Stimulated activated naive CD8-positive, alpha-beta T cell treated with anti-CD3 and anti-CD28 coated beads, Interleukin-15, Interleukin-2, amounts not matched to agents 100 ng/mL and 50 ng/mL, for 24 hours (primary cell): ENCODE measurements around the gene PRR9.
"Not testable (repeated sequence)": the region's sequence is repeated elsewhere in the genome, so short reads cannot be mapped to it uniquely, and the experiment has no call there.

Source experiments
- H3K27ac Mint-ChIP-seq: one replicate; pipeline ENCODE4 v1.8.0; 2021; ENCODE audit warnings: mild to moderate bottlenecking, mixed read lengths
- H3K27me3 Mint-ChIP-seq: one replicate; pipeline ENCODE4 v1.8.0; 2021; ENCODE audit warnings: mixed read lengths
- H3K36me3 Mint-ChIP-seq: one replicate; pipeline ENCODE4 v1.8.0; 2021; ENCODE audit warnings: low read depth, mixed read lengths
- H3K4me1 Mint-ChIP-seq: one replicate; pipeline ENCODE4 v1.8.0; 2021; ENCODE audit warnings: low read depth, mixed read lengths
- H3K4me3 Mint-ChIP-seq: one replicate; pipeline ENCODE4 v1.8.0; 2021; ENCODE audit warnings: mild to moderate bottlenecking, mixed read lengths
- H3K9me3 Mint-ChIP-seq: one replicate; pipeline ENCODE4 v1.8.0; 2021; ENCODE audit warnings: mixed read lengths

PRR9 gene

DNA sequence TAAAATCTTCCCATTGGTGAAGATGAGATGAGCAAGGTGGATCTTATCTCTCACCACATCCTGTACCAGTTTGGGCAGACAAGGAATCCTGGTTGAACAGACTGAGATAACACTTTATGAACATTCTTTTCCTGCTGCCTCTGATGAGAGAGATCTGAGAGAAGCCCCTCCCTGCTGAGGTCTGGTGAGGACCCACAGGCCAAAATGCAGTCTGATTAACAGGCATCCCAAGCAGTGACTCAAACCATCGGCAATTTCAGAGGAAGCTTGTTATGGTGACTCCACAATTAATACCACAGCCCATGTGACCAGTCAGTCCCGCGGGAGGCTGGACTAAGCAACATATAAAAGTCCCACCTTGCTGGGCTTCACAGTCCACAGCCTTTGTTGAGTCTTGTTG is at the start of gene PRR9:
Gene PRR9, plus strand, starts transcription at position 373 of the 400 bp plus-strand sequence. CDS start 561 bp downstream, outside the sequence.
- no peaks in the 10 kb centered on the region for H3K9me3 Mint-ChIP-seq
- no peak within 1 kb of the TSS for H3K4me3 Mint-ChIP-seq
- peaks cover 15% of the 10 kb centered on the region for H3K27me3 Mint-ChIP-seq
- H3K4me1 Mint-ChIP-seq = no peaks in the 10 kb centered on the region
- no peaks in the 10 kb centered on the region for H3K36me3 Mint-ChIP-seq
- H3K27ac Mint-ChIP-seq = no peak within 1 kb of the TSS

DNA sequence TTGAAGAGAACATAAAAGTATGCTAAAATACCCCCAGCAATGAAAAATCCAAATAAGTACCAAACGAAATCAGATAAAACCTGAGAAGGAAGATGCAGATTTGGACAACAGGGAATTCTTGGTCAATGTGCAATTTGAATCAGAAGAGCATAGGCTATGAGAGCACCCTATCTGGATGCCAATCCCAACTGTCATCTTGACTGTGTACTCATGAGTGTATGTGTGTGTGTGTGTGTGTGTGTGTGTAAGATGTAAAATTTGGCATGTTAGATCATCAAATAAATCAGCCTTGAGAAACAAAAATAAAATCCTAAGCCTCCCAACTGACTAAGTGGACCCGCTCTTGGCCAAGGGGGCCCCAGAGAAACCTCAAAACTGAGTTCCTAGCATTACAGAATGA is 48.7 kb upstream of the PRR9 start:
- Mint-ChIP-seq H3K4me3 (no peak overlapping the region), H3K4me1 (no peaks in the 10 kb centered on the region), H3K9me3 (no peaks in the 10 kb centered on the region), H3K36me3 (no peaks in the 10 kb centered on the region), H3K27me3 (peaks cover 44% of the 10 kb centered on the region), H3K27ac (no peak overlapping the region)

DNA sequence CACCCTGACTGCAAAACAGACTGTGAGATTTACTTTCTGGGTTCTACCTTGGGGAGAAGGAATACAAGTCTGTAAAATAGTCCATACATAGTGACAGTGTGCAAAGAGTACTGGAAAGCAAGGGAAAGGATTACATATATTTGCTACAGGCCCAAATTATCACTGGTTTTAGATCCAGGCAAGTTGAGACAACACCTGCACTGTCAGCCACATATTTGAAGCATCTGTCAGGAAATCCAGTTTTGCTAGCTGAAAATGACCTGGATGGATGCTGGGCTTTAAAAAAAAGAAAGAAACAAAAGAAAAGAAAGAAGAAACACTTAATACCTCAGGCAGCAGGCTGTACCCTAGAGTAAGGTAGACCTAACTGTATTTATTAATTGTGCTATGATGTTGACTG is 42.8 kb upstream of the PRR9 start:
- Mint-ChIP-seq H3K27ac (no peak overlapping the region), H3K27me3 (peaks cover 46% of the 10 kb centered on the region), H3K9me3 (no peaks in the 10 kb centered on the region), H3K36me3 (no peaks in the 10 kb centered on the region), H3K4me3 (no peak overlapping the region), H3K4me1 (no peaks in the 10 kb centered on the region)

DNA sequence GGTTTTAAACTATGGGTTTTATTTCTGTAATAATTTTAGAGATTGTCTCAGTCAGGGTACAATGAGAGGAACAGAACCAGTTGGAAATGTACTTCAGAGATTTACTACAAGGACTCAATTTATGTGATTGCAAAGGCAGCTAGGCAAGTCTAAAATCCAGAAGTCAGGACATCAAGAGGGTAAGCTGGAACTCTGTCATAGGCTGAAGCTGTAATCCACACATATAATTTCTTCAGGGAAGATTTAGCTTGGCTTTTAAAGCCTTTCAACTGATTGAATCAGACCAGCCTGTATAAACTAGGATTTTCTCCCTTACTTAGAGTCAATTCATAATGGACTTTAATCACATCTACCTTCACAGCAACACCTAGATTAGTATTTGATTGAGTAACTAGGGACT is 38.5 kb upstream of the PRR9 start:
- Mint-ChIP-seq H3K27me3 (peaks cover 28% of the 10 kb centered on the region), H3K4me1 (no peaks in the 10 kb centered on the region), H3K27ac (no peak overlapping the region), H3K36me3 (no peaks in the 10 kb centered on the region), H3K4me3 (no peak overlapping the region), H3K9me3 (no peaks in the 10 kb centered on the region)

DNA sequence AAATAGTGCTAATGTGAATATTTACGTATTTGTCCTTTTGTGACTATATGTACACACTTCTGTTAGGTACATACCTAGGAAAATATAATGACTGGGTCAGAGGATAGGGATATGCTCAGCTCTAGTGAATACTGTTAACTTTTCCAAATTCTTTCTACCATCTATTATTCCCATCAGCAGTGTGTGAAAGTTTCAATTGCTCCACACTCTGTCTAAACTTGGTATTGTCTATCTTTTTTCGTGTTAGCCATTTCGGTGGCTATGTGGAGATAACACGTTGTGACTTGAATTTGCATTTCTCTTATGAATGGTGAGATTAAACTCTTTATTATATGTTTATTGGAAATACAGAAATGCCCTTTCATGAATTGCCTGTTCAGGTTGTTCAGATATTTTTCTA is 36.8 kb upstream of the PRR9 start:
- Mint-ChIP-seq H3K36me3 (no peaks in the 10 kb centered on the region), H3K4me1 (no peaks in the 10 kb centered on the region), H3K27me3 (peaks cover 44% of the 10 kb centered on the region), H3K27ac (no peak overlapping the region), H3K9me3 (no peaks in the 10 kb centered on the region), H3K4me3 (no peak overlapping the region)

DNA sequence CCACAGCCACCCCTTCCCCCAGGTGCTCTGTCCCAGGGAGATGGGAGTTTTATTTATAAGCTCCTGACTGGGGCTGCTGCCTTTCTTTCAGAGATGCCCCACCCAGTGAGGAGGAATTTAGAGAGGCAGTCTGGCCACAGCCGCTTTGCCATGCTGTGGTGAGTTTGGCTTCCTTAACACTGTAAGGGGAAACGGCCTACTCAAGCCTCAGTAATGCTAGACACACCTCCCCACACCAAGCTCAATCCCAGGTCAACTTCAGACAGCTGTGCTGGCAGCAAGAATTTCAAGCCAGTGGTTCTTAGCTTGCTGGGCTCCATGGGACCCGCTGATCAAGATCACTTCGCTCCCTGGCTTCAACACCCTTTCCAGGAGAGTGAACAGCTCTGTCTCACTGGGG is 29.1 kb upstream of the PRR9 start:
- not testable (repeated sequence) for H3K27ac Mint-ChIP-seq, H3K36me3 Mint-ChIP-seq, H3K9me3 Mint-ChIP-seq, H3K4me3 Mint-ChIP-seq, H3K4me1 Mint-ChIP-seq
- peaks cover 57% of the 10 kb centered on the region for H3K27me3 Mint-ChIP-seq

DNA sequence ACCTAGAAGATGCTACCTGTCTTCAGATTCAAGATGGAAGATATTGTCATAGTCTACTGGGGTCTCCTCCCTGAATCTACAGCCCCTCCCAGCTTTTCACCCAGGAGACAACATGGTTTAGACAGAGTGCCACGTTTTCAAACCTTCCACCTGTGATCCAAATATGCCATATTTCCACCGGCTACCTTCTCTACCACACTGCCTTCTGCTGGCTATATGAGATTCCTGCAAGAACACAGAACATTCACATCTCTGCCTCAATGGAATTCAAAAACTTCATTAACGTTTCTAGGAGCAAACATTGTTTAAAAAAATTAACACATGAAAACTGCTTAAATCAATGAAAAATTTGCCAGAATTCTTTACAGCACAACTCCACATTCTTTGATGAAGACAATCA is 27.0 kb upstream of the PRR9 start:
- H3K27me3 Mint-ChIP-seq = peaks cover 53% of the 10 kb centered on the region
- peaks cover 4% of the 10 kb centered on the region for H3K9me3 Mint-ChIP-seq

GRCh38 chr1:153192697-153193096 is 24.7 kb upstream of the PRR9 start:
- H3K4me3 Mint-ChIP-seq = no peak overlapping the region
- H3K27ac Mint-ChIP-seq = no peak overlapping the region
- no peaks in the 10 kb centered on the region for H3K9me3 Mint-ChIP-seq
- H3K36me3 Mint-ChIP-seq = no peaks in the 10 kb centered on the region
- peaks cover 43% of the 10 kb centered on the region for H3K27me3 Mint-ChIP-seq
- H3K4me1 Mint-ChIP-seq = no peaks in the 10 kb centered on the region

More for the DNA sequence above, 27.0 kb upstream of the PRR9 start:
- H3K4me3 Mint-ChIP-seq = no peak overlapping the region
- no peaks in the 10 kb centered on the region for H3K36me3 Mint-ChIP-seq
- H3K27ac Mint-ChIP-seq = no peak overlapping the region
- H3K4me1 Mint-ChIP-seq = no peaks in the 10 kb centered on the region

DNA sequence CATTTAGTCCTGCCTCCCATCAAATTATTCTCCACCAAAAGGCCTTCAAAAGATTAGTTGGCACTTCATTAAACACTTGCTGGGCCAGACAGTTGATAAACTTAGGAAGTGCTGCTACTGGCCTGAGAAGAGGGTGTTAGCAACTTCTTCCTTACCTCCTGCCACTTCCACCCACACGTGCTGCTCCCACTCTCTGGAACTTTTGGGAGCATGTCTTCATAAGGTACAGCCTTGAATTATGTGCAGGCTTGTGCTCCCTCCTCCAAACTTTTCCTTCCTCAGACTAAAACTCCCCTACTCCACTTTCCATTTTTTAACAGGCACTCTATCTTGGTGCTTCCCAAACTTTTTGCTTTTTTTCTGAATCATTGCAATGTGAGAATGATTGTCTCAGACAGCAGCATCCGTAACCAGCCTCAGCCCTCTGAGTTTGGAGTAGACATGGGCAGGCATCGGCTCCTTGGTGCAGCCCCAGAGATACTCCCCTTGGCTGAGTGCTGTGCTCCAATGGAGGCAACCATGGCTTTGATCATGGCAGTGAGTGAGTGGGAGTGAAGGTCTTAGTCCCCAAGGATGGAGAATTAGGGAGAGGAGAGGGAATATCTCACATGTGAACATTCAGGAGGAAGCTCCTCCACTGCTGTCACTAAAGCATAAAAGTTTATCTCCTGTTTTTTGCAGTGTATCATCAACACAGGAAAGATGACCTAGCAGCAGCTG is 22.9 kb upstream of the PRR9 start:
- H3K4me3 Mint-ChIP-seq = no peak overlapping the region
- peaks cover 56% of the 10 kb centered on the region for H3K27me3 Mint-ChIP-seq

DNA sequence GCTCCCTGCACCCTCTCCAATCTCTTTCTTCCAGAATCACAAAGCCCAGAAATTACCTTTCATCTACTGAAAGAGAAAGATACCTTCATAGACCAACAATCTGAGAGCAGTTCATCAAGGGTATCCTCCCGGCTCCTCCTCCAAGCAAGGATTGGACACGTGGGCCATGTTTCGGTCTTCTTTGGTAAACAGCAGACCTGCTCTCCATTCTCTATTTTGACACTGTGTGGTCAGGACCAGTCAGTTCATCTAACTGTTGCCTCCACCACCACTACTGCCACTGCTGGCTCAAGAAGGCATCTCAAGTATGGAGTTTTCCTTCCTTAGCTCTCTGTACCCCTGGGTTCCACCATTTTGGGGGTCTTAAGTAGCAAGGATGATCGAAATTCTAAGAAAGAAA is 22.2 kb upstream of the PRR9 start:
- Mint-ChIP-seq H3K9me3 (no peaks in the 10 kb centered on the region), H3K27me3 (peaks cover 53% of the 10 kb centered on the region), H3K27ac (no peak overlapping the region), H3K4me1 (no peaks in the 10 kb centered on the region), H3K4me3 (no peak overlapping the region), H3K36me3 (no peaks in the 10 kb centered on the region)

More for the DNA sequence above, 22.9 kb upstream of the PRR9 start:
- H3K4me1 Mint-ChIP-seq = no peaks in the 10 kb centered on the region
- no peaks in the 10 kb centered on the region for H3K36me3 Mint-ChIP-seq
- no peaks in the 10 kb centered on the region for H3K9me3 Mint-ChIP-seq
- no peak overlapping the region for H3K27ac Mint-ChIP-seq

DNA sequence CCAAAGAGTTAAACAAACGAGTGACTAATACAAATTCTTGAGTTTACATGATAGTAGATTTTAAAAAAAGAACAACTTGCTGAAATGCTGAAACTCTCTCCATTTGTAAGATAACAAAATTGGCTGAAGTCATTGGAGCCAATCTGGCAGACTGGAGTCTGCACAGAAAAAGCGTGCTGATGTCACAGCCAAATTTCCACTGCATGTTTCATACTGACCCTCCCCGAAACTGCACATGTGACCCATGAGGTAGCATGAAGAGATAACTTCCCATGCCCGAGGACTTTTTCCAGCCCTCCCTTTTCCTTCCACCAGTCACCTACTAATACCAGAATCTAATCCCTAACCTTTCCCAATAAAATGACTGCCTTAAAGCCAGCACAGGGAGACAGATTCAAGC is 15.4 kb upstream of the PRR9 start:
- no peak overlapping the region for H3K27ac Mint-ChIP-seq
- H3K4me1 Mint-ChIP-seq = no peaks in the 10 kb centered on the region
- no peaks in the 10 kb centered on the region for H3K36me3 Mint-ChIP-seq
- no peaks in the 10 kb centered on the region for H3K9me3 Mint-ChIP-seq
- no peak overlapping the region for H3K4me3 Mint-ChIP-seq
- peaks cover 45% of the 10 kb centered on the region for H3K27me3 Mint-ChIP-seq

- H3K27ac Mint-ChIP-seq = no peak within 1 kb of the TSS
- H3K4me3 Mint-ChIP-seq = no peak within 1 kb of the TSS
- no peaks in the 10 kb centered on the region for H3K4me1 Mint-ChIP-seq
- H3K36me3 Mint-ChIP-seq = no peaks in the 10 kb centered on the region
- no peaks in the 10 kb centered on the region for H3K9me3 Mint-ChIP-seq
- H3K27me3 Mint-ChIP-seq = peaks cover 40% of the 10 kb centered on the region
Observed at GRCh38 chr1:153203130-153203529, 14.3 kb upstream of the PRR9 start, which contains the start of gene LELP1. Gene LELP1, plus strand, starts transcription at chr1:153203430. Its CDS starts 1,278 bp downstream, at chr1:153204708.

- no peaks in the 10 kb centered on the region for H3K9me3 Mint-ChIP-seq
- no peaks in the 10 kb centered on the region for H3K4me1 Mint-ChIP-seq
- no peak overlapping the region for H3K27ac Mint-ChIP-seq
- no peak overlapping the region for H3K4me3 Mint-ChIP-seq
- peaks cover 36% of the 10 kb centered on the region for H3K27me3 Mint-ChIP-seq
- H3K36me3 Mint-ChIP-seq = no peaks in the 10 kb centered on the region
Observed at GRCh38 chr1:153206631-153207030, 10.8 kb upstream of the PRR9 start.

DNA sequence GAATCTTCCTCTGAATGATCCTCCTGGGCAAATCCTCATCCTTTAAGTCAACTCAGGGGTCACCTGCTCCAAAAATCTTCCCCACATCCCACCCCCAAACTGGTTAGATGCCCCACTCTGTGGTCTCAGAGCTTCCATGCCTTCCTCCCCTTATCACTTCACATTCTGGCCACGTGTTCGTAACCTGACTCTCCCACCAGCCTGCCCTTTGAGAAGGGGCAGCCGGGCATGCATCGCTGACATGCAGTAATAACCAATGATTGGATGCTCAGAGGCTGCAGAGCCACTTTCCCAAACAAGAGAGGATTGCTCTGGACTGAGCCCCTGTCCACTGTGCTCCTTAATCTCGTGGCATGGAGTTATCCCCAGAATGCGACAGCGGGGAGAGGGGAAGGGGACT is 7.2 kb upstream of the PRR9 start:
- H3K4me3 Mint-ChIP-seq = no peak overlapping the region
- no peaks in the 10 kb centered on the region for H3K36me3 Mint-ChIP-seq
- H3K4me1 Mint-ChIP-seq = no peaks in the 10 kb centered on the region
- no peak overlapping the region for H3K27ac Mint-ChIP-seq
- H3K27me3 Mint-ChIP-seq = peaks cover 27% of the 10 kb centered on the region
- H3K9me3 Mint-ChIP-seq = no peaks in the 10 kb centered on the region

- H3K36me3 Mint-ChIP-seq = no peaks in the 10 kb centered on the region
- H3K4me1 Mint-ChIP-seq = no peaks in the 10 kb centered on the region
- peaks cover 22% of the 10 kb centered on the region for H3K27me3 Mint-ChIP-seq
- H3K27ac Mint-ChIP-seq = no peak overlapping the region
- no peaks in the 10 kb centered on the region for H3K9me3 Mint-ChIP-seq
- no peak overlapping the region for H3K4me3 Mint-ChIP-seq
Observed at GRCh38 chr1:153212201-153212600, 5.2 kb upstream of the PRR9 start.

- H3K27ac Mint-ChIP-seq = no peak overlapping the region
- peaks cover 19% of the 10 kb centered on the region for H3K27me3 Mint-ChIP-seq
- H3K4me1 Mint-ChIP-seq = no peaks in the 10 kb centered on the region
- no peak overlapping the region for H3K4me3 Mint-ChIP-seq
- no peaks in the 10 kb centered on the region for H3K9me3 Mint-ChIP-seq
- H3K36me3 Mint-ChIP-seq = no peaks in the 10 kb centered on the region
Observed at GRCh38 chr1:153213519-153213918, 3.9 kb upstream of the PRR9 start.
